ENCODE data around the gene NUP153.
"Not testable (repeated sequence)": the region's sequence is repeated elsewhere in the genome, so short reads cannot be mapped to it uniquely, and the experiment has no call there.

NUP153 gene

DNA sequence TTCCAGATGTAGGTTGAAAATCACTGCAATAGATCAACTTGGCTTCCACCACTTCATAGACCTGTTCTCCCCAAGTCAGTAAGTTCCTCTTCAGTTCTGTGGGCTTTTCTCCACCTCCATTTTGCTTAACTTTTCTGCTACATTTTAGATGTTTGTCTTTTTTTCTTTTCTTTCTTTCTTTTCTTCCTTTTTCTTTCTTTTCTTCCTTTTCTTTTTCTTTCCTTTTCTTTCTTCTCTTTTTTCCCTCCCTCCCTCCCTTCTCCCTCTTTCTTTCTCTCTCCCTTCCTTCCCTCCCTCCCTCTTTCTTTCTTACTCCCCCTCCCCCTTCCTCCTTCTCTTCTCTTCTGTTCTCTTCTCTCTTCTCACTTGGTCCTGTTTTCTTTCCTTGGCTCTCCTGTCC, 113.5 kb downstream of the NUP153 start:
- no peak for DNase-seq (ENCODE audit: low read depth, low spot score)
- POLR2A ChIA-PET, result no interaction called here
- no peak overlapping the region for H3K4me3 ChIP-seq (ENCODE audit: low read depth, low read length)
- CTCF ChIA-PET, result interaction anchor here (1.6 kb wide), 1 partner anchor 211 kb away, joined by 4 read pairs; no protein-coding TSS in a partner anchor
- TF ChIP-seq, protein P1, sequence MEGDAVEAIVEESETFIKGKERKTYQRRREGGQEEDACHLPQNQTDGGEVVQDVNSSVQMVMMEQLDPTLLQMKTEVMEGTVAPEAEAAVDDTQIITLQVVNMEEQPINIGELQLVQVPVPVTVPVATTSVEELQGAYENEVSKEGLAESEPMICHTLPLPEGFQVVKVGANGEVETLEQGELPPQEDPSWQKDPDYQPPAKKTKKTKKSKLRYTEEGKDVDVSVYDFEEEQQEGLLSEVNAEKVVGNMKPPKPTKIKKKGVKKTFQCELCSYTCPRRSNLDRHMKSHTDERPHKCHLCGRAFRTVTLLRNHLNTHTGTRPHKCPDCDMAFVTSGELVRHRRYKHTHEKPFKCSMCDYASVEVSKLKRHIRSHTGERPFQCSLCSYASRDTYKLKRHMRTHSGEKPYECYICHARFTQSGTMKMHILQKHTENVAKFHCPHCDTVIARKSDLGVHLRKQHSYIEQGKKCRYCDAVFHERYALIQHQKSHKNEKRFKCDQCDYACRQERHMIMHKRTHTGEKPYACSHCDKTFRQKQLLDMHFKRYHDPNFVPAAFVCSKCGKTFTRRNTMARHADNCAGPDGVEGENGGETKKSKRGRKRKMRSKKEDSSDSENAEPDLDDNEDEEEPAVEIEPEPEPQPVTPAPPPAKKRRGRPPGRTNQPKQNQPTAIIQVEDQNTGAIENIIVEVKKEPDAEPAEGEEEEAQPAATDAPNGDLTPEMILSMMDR (IDR thresholded peaks at IDR 0.05; ENCODE audit: insufficient read depth, low read length, missing control alignments), result no peak

DNA sequence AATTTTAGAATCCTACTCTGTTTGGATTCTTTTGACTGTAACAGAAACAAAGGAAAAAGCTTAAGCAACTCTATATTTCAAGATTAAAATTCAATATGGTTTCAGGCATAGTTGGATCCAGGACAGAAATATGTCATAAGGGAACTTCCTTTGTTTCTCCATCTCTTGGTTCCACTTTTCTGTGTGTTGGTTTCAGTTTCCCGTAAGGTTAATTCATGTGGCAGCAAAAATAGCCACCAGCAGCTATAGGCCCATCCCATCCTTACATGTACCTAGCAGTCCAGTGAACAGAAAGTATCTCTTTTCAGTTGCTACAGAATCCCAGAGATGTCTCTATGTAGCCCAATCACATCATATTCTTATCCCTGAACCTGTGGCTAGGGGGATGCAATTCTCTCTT, 115.4 kb downstream of the NUP153 start:
- DNase-seq (ENCODE audit: low read depth, low spot score), result no peak
- no peak overlapping the region for H3K4me3 ChIP-seq (ENCODE audit: low read depth, low read length)
- ChIA-PET CTCF (interaction anchor here (1.3 kb wide), 1 partner anchor 435 kb away, joined by 5 read pairs; no protein-coding TSS in a partner anchor), POLR2A (no interaction called here)
- TF ChIP-seq, protein P1 (IDR thresholded peaks at IDR 0.05; ENCODE audit: insufficient read depth, low read length, missing control alignments), result no peak

DNA sequence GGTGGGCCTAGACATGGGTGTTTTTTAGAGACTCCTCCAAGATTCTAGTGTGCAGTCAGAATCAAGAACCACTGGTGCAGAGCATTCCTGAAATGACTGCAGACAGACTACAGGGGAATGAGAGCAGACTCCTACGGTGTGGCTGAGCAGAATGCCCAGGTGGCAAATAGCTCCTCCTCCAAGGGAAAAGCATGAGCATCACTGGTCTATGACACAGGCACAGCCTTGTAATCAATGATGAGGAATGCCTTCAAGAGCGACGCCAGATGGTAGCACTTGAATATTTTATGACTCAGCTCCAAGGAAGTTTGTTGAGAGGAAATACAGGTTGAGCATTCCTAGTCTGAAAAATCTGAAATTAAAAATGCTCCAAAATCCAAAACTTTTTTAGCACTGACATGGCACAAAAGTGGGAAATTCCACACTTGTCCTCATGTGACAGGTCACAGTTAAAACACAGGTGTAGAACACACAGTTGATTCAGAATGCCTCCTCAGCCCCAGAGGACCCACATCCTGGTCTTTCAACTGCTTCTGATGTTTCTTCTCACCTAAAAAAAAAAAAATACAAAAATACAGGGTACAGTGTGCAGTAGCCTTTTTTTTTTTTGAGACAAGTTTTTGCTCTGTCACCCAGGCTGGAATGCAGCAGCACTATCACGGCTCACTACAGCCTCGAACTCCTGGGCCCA, 117.2 kb downstream of the NUP153 start:
- TF ChIP-seq, protein P1 (IDR thresholded peaks at IDR 0.05; ENCODE audit: insufficient read depth, low read length, missing control alignments), result peak; percentile 8
- CTCF ChIA-PET, result interaction anchor here (0.9 to 2.8 kb wide), 7 partner anchors 9 to 434 kb away, joined by 3 to 20 read pairs (median 5); partner anchors contain the start of gene FAM8A1
- POLR2A ChIA-PET, result no interaction called here
- no peak for DNase-seq (ENCODE audit: low read depth, low spot score)
- H3K4me3 ChIP-seq (ENCODE audit: low read depth, low read length), result no peak overlapping the region

DNA sequence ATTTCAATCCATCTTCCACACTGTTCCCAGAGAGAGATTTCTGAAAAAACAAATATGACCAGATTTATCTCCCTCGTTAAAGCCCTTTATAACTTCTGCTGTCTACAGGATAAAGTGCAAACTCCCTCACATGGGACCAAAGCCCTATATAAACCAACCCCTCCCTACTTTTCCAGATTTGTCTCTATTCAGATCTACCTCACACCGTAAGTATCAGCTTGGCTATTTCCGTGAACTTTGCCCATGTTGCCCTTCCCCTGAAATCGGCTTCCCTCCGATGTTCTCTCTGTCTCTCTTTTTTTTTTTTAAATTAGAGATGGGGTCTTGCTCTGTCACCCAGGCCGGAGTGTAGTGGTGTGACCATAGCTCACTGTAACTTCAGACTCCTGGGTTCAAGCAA, 118.7 kb downstream of the NUP153 start:
- ChIA-PET POLR2A (no interaction called here), CTCF (interaction anchor here (1.1 to 2.8 kb wide), 4 partner anchors 216 to 435 kb away, joined by 3 to 11 read pairs (median 4); no protein-coding TSS in a partner anchor)
- TF ChIP-seq, protein P1 (IDR thresholded peaks at IDR 0.05; ENCODE audit: insufficient read depth, low read length, missing control alignments), result no peak

DNA sequence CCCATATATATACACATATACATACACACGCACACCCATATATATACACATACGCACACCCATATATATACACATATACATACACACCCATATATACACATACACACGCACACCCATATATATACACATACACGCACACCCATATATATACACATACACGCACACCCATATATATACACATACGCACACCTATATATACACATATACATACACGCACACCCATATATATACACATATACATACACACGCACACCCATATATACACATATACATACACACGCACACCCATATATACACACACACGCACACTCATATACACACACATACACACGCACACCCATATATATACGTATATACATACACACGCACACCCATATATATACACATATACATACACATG, 120.1 kb downstream of the NUP153 start:
- POLR2A ChIA-PET; DNase-seq (ENCODE audit: low read depth, low spot score); H3K4me3 ChIP-seq (ENCODE audit: low read depth, low read length): not testable (repeated sequence)
- CTCF ChIA-PET, result interaction anchor here (1.2 to 3.9 kb wide), 6 partner anchors 9 to 430 kb away, joined by 3 to 77 read pairs (median 16); no protein-coding TSS in a partner anchor

More for the DNA sequence above, 118.7 kb downstream of the NUP153 start:
- H3K4me3 ChIP-seq (ENCODE audit: low read depth, low read length), result no peak overlapping the region
- DNase-seq (ENCODE audit: low read depth, low spot score), result no peak

DNA sequence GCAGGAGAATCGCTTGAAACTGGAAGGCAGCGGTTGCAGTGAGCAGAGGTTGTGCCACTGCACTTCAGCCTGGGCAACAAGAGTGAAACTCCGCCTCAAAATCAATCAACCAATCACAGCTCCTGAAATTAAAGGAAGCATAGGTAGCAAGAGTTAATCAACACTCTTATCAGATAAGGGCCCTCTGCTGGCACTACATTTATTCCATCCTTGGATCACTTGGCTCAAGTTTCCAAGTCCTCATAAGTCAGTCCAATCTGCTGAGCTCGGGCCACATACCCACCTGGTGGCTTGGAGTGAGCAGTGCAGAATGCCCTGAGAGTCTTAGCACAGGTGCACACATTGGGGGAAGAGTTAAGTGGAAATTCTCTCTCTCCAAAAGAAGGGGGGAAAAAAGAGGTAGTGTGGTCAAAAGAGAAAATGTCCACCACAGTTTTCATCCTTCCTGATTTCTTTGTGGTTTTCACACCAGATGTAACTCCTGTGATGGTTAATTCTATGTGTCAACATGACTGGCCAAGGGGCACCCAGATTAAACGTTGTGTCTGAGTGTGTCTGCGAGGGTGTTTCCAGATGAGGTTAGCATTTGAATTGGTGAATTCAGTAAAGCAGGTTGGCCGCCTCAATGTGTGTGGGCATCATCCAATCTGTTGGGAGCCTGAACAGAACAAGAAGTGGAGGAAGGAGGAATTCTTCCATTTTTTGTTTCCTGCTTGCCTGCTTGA, 120.8 kb downstream of the NUP153 start:
- CTCF ChIA-PET, result interaction anchor here (0.5 to 3.9 kb wide), 16 partner anchors 10 to 717 kb away, joined by 3 to 77 read pairs (median 6); partner anchors contain the start of genes FAM8A1 and RBM24
- TF ChIP-seq, protein P1 (IDR thresholded peaks at IDR 0.05; ENCODE audit: insufficient read depth, low read length, missing control alignments), result no peak
- no peak for DNase-seq (ENCODE audit: low read depth, low spot score)
- POLR2A ChIA-PET, result no interaction called here
- H3K4me3 ChIP-seq (ENCODE audit: low read depth, low read length), result no peak overlapping the region

All from AG04449 (cell line).